ENCODE data around the gene NME4. TPM values are rescaled to one million over a fixed set of nuclear protein-coding genes. Genes with fewer than 3 reads are reported as not detected.

NME4 gene
- total and polyA plus RNA-seq, 3 experiments from 2014 or later: 14.1 to 49.9 (median 15.4) TPM

GRCh38 chr16:353404-354290 is 43.4 kb upstream of the NME4 start:
- no peaks in the 10 kb centered on the region for H3K27me3 Mint-ChIP-seq
- peaks cover 61% of the 10 kb centered on the region for H3K4me1 ChIP-seq (ENCODE audit: insufficient read depth, low read length)
- H3K9me3 ChIP-seq (ENCODE audit: low read length): no peaks in the 10 kb centered on the region
- no peaks in the 10 kb centered on the region for H3K36me3 ChIP-seq (ENCODE audit: insufficient read depth, low read length)
- peak overlapping the region; percentile 57 for H3K27ac ChIP-seq (ENCODE audit: low read depth, low read length)
- ChIA-PET CTCF (interaction anchor here (0.5 to 1.0 kb wide), 5 partner anchors 13 to 125 kb away, joined by 3 to 4 read pairs (median 3); partner anchors contain the start of gene LUC7L), POLR2A (interaction anchor here (0.7 to 2.0 kb wide), 6 partner anchors 17 to 119 kb away, joined by 3 to 13 read pairs (median 5); partner anchors contain the start of genes DECR2, FAM234A and MRPL28)
- DNase-seq: peak in 2 of 5 donors; percentile 17 to 29
- peaks cover 37 to 59% (median 50%) of the 10 kb centered on the region in 3 donors for H3K4me1 Mint-ChIP-seq
- peak overlapping the region; percentile 79 to 90 (median 87) for H3K4me3 Mint-ChIP-seq
- no peaks in the 10 kb centered on the region for H3K27me3 ChIP-seq (ENCODE audit: insufficient read depth, low read length, poor library complexity, severe bottlenecking)
- H3K27ac Mint-ChIP-seq: peak overlapping the region; percentile 63 to 94 (median 93)
- H3K36me3 Mint-ChIP-seq: peaks cover 0 to 15% (median 2%) of the 10 kb centered on the region in 3 donors
- no peaks in the 10 kb centered on the region for H3K9me3 Mint-ChIP-seq
- H3K4me3 ChIP-seq (ENCODE audit: low read length): peak overlapping the region; percentile 36

GRCh38 chr16:354291-354881 is 42.6 kb upstream of the NME4 start:
- peak overlapping the region; percentile 79 to 90 (median 87) for H3K4me3 Mint-ChIP-seq

GRCh38 chr16:354971-355461 is 42.0 kb upstream of the NME4 start:
- DNase-seq: peak; percentile 42 to 77 (median 56)
- Histone ChIP-seq H3K36me3 (ENCODE audit: insufficient read depth, low read length) (no peaks in the 10 kb centered on the region), H3K4me3 (ENCODE audit: low read length) (peak overlapping the region; percentile 36), H3K4me1 (ENCODE audit: insufficient read depth, low read length) (peaks cover 51% of the 10 kb centered on the region), H3K27me3 (ENCODE audit: insufficient read depth, low read length, poor library complexity, severe bottlenecking) (no peaks in the 10 kb centered on the region), H3K9me3 (ENCODE audit: low read length) (no peaks in the 10 kb centered on the region), H3K27ac (ENCODE audit: low read depth, low read length) (peak overlapping the region; percentile 54)
- Mint-ChIP-seq H3K9me3 (no peaks in the 10 kb centered on the region), H3K4me1 (peaks cover 27 to 49% (median 40%) of the 10 kb centered on the region in 3 donors), H3K27ac (peak overlapping the region; percentile 87 to 97 (median 94)), H3K36me3 (peaks cover 0 to 9% (median 2%) of the 10 kb centered on the region in 3 donors), H3K4me3 (peak overlapping the region; percentile 79 to 90 (median 87)), H3K27me3 (no peaks in the 10 kb centered on the region)
- ChIA-PET CTCF (interaction anchor here (1.0 to 1.7 kb wide), 4 partner anchors 27 to 290 kb away, joined by 3 to 4 read pairs (median 3); partner anchors contain the start of gene PGAP6), POLR2A (interaction anchor here (0.9 to 1.2 kb wide), 4 partner anchors 14 to 127 kb away, joined by 3 to 4 read pairs (median 3); partner anchors contain the start of gene MRPL28)

More at GRCh38 chr16:354291-354881, 42.6 kb upstream of the NME4 start:
- Histone ChIP-seq H3K9me3 (ENCODE audit: low read length) (no peaks in the 10 kb centered on the region), H3K4me1 (ENCODE audit: insufficient read depth, low read length) (peaks cover 57% of the 10 kb centered on the region), H3K4me3 (ENCODE audit: low read length) (peak overlapping the region; percentile 36), H3K36me3 (ENCODE audit: insufficient read depth, low read length) (no peaks in the 10 kb centered on the region), H3K27me3 (ENCODE audit: insufficient read depth, low read length, poor library complexity, severe bottlenecking) (no peaks in the 10 kb centered on the region), H3K27ac (ENCODE audit: low read depth, low read length) (peak overlapping the region; percentile 54)
- H3K27me3 Mint-ChIP-seq: no peaks in the 10 kb centered on the region
- ChIA-PET CTCF (interaction anchor here (0.9 to 1.7 kb wide), 4 partner anchors 13 to 289 kb away, joined by 3 to 4 read pairs (median 3); no protein-coding TSS in a partner anchor), POLR2A (interaction anchor here (0.7 to 1.2 kb wide), 4 partner anchors 15 to 119 kb away, joined by 3 to 4 read pairs (median 3); partner anchors contain the start of gene MRPL28)
- peaks cover 33 to 55% (median 46%) of the 10 kb centered on the region in 3 donors for H3K4me1 Mint-ChIP-seq
- H3K9me3 Mint-ChIP-seq: no peaks in the 10 kb centered on the region
- peak in 2 of 5 donors; percentile 28 to 47 for DNase-seq
- H3K27ac Mint-ChIP-seq: peak overlapping the region; percentile 87 to 94 (median 93)
- H3K36me3 Mint-ChIP-seq: peaks cover 0 to 12% (median 2%) of the 10 kb centered on the region in 3 donors

GRCh38 chr16:356741-357140 is 40.3 kb upstream of the NME4 start:
- Histone ChIP-seq H3K4me1 (ENCODE audit: insufficient read depth, low read length) (peaks cover 37% of the 10 kb centered on the region), H3K9me3 (ENCODE audit: low read length) (no peaks in the 10 kb centered on the region), H3K36me3 (ENCODE audit: insufficient read depth, low read length) (no peaks in the 10 kb centered on the region), H3K27ac (ENCODE audit: low read depth, low read length) (no peak overlapping the region), H3K4me3 (ENCODE audit: low read length) (no peak overlapping the region), H3K27me3 (ENCODE audit: insufficient read depth, low read length, poor library complexity, severe bottlenecking) (no peaks in the 10 kb centered on the region)
- peaks cover 20 to 33% (median 23%) of the 10 kb centered on the region in 3 donors for H3K4me1 Mint-ChIP-seq
- POLR2A ChIA-PET: no interaction called here
- DNase-seq: no peak
- no peaks in the 10 kb centered on the region for H3K9me3 Mint-ChIP-seq
- peak overlapping the region in 5 of 8 donors; percentile 42 to 97 (median 73) for H3K27ac Mint-ChIP-seq
- no peaks in the 10 kb centered on the region for H3K36me3 Mint-ChIP-seq
- H3K4me3 Mint-ChIP-seq: no peak overlapping the region
- no peaks in the 10 kb centered on the region for H3K27me3 Mint-ChIP-seq
- CTCF ChIA-PET: interaction anchor here (0.8 to 1.5 kb wide), 3 partner anchors 25 to 252 kb away, joined by 3 read pairs; partner anchors contain the start of gene PGAP6

GRCh38 chr16:359067-359763 is 37.8 kb upstream of the NME4 start:
- H3K9me3 Mint-ChIP-seq: no peaks in the 10 kb centered on the region
- H3K4me3 Mint-ChIP-seq: no peak overlapping the region
- Histone ChIP-seq H3K36me3 (ENCODE audit: insufficient read depth, low read length) (no peaks in the 10 kb centered on the region), H3K4me1 (ENCODE audit: insufficient read depth, low read length) (peaks cover 31% of the 10 kb centered on the region), H3K9me3 (ENCODE audit: low read length) (no peaks in the 10 kb centered on the region), H3K27me3 (ENCODE audit: insufficient read depth, low read length, poor library complexity, severe bottlenecking) (no peaks in the 10 kb centered on the region), H3K27ac (ENCODE audit: low read depth, low read length) (no peak overlapping the region), H3K4me3 (ENCODE audit: low read length) (no peak overlapping the region)
- peaks cover 1 to 3% of the 10 kb centered on the region in 2 donors for H3K27me3 Mint-ChIP-seq
- H3K36me3 Mint-ChIP-seq: no peaks in the 10 kb centered on the region
- H3K4me1 Mint-ChIP-seq: peaks cover 19 to 26% (median 21%) of the 10 kb centered on the region in 3 donors
- no peak overlapping the region for H3K27ac Mint-ChIP-seq
- no peak for DNase-seq
- CTCF ChIA-PET: no interaction called here
- POLR2A ChIA-PET: no interaction called here

GRCh38 chr16:359871-360697 is 36.9 kb upstream of the NME4 start:
- no peaks in the 10 kb centered on the region for H3K27me3 ChIP-seq (ENCODE audit: insufficient read depth, low read length, poor library complexity, severe bottlenecking)
- H3K9me3 ChIP-seq (ENCODE audit: low read length): no peaks in the 10 kb centered on the region
- no peak overlapping the region for H3K4me3 ChIP-seq (ENCODE audit: low read length)
- H3K36me3 ChIP-seq (ENCODE audit: insufficient read depth, low read length): no peaks in the 10 kb centered on the region
- POLR2A ChIA-PET: no interaction called here
- Mint-ChIP-seq H3K27ac (peak overlapping the region in 1 of 8 donors; percentile 29), H3K36me3 (no peaks in the 10 kb centered on the region), H3K4me1 (peaks cover 15 to 18% (median 16%) of the 10 kb centered on the region in 3 donors), H3K27me3 (peaks cover 1 to 3% of the 10 kb centered on the region in 2 donors), H3K4me3 (no peak overlapping the region), H3K9me3 (no peaks in the 10 kb centered on the region)
- peaks cover 22% of the 10 kb centered on the region for H3K4me1 ChIP-seq (ENCODE audit: insufficient read depth, low read length)
- H3K27ac ChIP-seq (ENCODE audit: low read depth, low read length): no peak overlapping the region
- no peak for DNase-seq
- CTCF ChIA-PET: interaction anchor here (1.0 kb wide), 1 partner anchor 10 kb away, joined by 3 read pairs; no protein-coding TSS in a partner anchor
